Mesenchymal stem cell (in vitro differentiated cells and primary cell): Measurements from ENCODE around the gene PBX1.

Experiments
- DNase-seq: peaks from one replicate; pipeline ENCODE4 v3.0.0-alpha.2; 2013
- H2AFZ ChIP-seq: one replicate; pipeline ENCODE4 v1.6.1; 2013; ENCODE audit warnings: low read depth, mild to moderate bottlenecking, control low read depth, inconsistent platforms, low read length, moderate library complexity
- H2AK5ac ChIP-seq: 2 replicates; pipeline ENCODE4 v1.6.1; 2013; ENCODE audit warnings: low read length, moderate library complexity, mild to moderate bottlenecking, inconsistent platforms; ENCODE audit not compliant: severe bottlenecking
- H2BK120ac ChIP-seq: one replicate; pipeline ENCODE4 v1.6.1; 2013; ENCODE audit warnings: low read depth, mild to moderate bottlenecking, inconsistent platforms, low read length, moderate library complexity
- H2BK12ac ChIP-seq, 2 experiments: one replicate each; pipeline ENCODE4 v1.6.1; 2013; ENCODE audit warnings: inconsistent platforms in 2 of 2, low read length in 2 of 2, mild to moderate bottlenecking in 2 of 2, moderate library complexity in 2 of 2, control low read depth in 1 of 2
- H2BK15ac ChIP-seq: one replicate; pipeline ENCODE4 v1.6.1; 2013; ENCODE audit warnings: mild to moderate bottlenecking, low read depth, inconsistent platforms; ENCODE audit not compliant: poor library complexity, severe bottlenecking
- H2BK5ac ChIP-seq: 2 replicates; pipeline ENCODE4 v1.6.1; 2013; ENCODE audit warnings: low read depth, mild to moderate bottlenecking, low read length, control low read depth, inconsistent platforms; ENCODE audit not compliant: poor library complexity, severe bottlenecking
- H3K14ac ChIP-seq, 2 experiments: one replicate each; pipeline ENCODE4 v1.6.1; 2013; ENCODE audit warnings: inconsistent platforms in 2 of 2, low read length in 2 of 2, control low read depth in 1 of 2, mild to moderate bottlenecking in 1 of 2, moderate library complexity in 1 of 2
- H3K18ac ChIP-seq, 2 experiments: one replicate each; pipeline ENCODE4 v1.6.1; 2013; ENCODE audit warnings: inconsistent platforms in 2 of 2, low read length in 2 of 2, control low read depth in 1 of 2, low read depth in 1 of 2, mild to moderate bottlenecking in 1 of 2
- H3K23ac ChIP-seq, 2 experiments: one replicate each; pipeline ENCODE4 v1.6.1; 2013; ENCODE audit warnings: inconsistent platforms in 2 of 2, low read length in 2 of 2, mild to moderate bottlenecking in 2 of 2, moderate library complexity in 2 of 2, control low read depth in 1 of 2
- H3K27ac ChIP-seq: 2 replicates; pipeline ENCODE4 v1.5.1; 2013; ENCODE audit warnings: mild to moderate bottlenecking, moderate library complexity, low read length, control low read depth, inconsistent platforms; ENCODE audit not compliant: poor library complexity, severe bottlenecking
- H3K27me3 ChIP-seq, 2 experiments: 2 replicates each; pipeline versions ENCODE4 v1.6.1 to v1.7.0; 2013; ENCODE audit warnings: low read length in 2 of 2, mild to moderate bottlenecking in 2 of 2, moderate library complexity in 2 of 2, control low read depth in 1 of 2, inconsistent platforms in 1 of 2; ENCODE audit not compliant: control insufficient read depth in 1 of 2, insufficient read depth in 1 of 2
- H3K36me3 ChIP-seq, 2 experiments: 2 replicates each; pipeline versions ENCODE4 v1.6.1 to v1.7.0; 2013; ENCODE audit warnings: low read length in 2 of 2, control low read depth in 1 of 2, inconsistent platforms in 1 of 2, low read depth in 1 of 2, mild to moderate bottlenecking in 1 of 2; ENCODE audit not compliant: insufficient read depth in 2 of 2, control insufficient read depth in 1 of 2
- H3K4ac ChIP-seq, 2 experiments: one replicate each; pipeline ENCODE4 v1.6.1; 2013; ENCODE audit warnings: inconsistent platforms in 2 of 2, low read length in 2 of 2, mild to moderate bottlenecking in 2 of 2, moderate library complexity in 2 of 2, control low read depth in 1 of 2, low read depth in 1 of 2
- H3K4me1 ChIP-seq: 2 replicates; pipeline ENCODE4 v1.6.1; 2013; ENCODE audit warnings: low read depth, low read length, control low read depth; ENCODE audit not compliant: control insufficient read depth, insufficient read depth
- H3K4me2 ChIP-seq: 2 replicates; pipeline ENCODE4 v1.6.1; 2013; ENCODE audit warnings: low read length, mild to moderate bottlenecking, inconsistent platforms; ENCODE audit not compliant: poor library complexity, severe bottlenecking
- H3K4me3 ChIP-seq, 2 experiments: 2 replicates each; pipeline versions ENCODE4 v1.5.1 to v1.7.0; 2013; ENCODE audit warnings: low read length in 2 of 2, mild to moderate bottlenecking in 2 of 2, control low read depth in 1 of 2, low read depth in 1 of 2; ENCODE audit not compliant: insufficient read depth in 1 of 2
- H3K79me1 ChIP-seq: replicated peaks from 2 replicates; pipeline ENCODE4 v1.6.1; 2013; ENCODE audit warnings: mild to moderate bottlenecking, control low read depth, low read length, inconsistent platforms; ENCODE audit not compliant: poor library complexity, severe bottlenecking
- H3K9ac ChIP-seq: 2 replicates; pipeline ENCODE4 v1.7.0; 2013; ENCODE audit warnings: mild to moderate bottlenecking, low read length, moderate library complexity
- H3K9me3 ChIP-seq: 2 replicates; pipeline ENCODE4 v1.7.0; 2013; ENCODE audit warnings: mild to moderate bottlenecking, low read length; ENCODE audit not compliant: control insufficient read depth
- H4K8ac ChIP-seq: one replicate; pipeline ENCODE4 v1.6.1; 2013; ENCODE audit warnings: inconsistent platforms, mild to moderate bottlenecking, low read length, moderate library complexity
- H4K91ac ChIP-seq: one replicate; pipeline ENCODE4 v1.6.1; 2013; ENCODE audit warnings: mild to moderate bottlenecking, low read length, inconsistent platforms
- WGBS: methylation state at CpG from one replicate; pipeline ENCODE4 v1.1.7; 2013; ENCODE audit warnings: mixed read lengths; 5-methylcytosine and 5-hydroxymethylcytosine counted together

PBX1 gene

DNA sequence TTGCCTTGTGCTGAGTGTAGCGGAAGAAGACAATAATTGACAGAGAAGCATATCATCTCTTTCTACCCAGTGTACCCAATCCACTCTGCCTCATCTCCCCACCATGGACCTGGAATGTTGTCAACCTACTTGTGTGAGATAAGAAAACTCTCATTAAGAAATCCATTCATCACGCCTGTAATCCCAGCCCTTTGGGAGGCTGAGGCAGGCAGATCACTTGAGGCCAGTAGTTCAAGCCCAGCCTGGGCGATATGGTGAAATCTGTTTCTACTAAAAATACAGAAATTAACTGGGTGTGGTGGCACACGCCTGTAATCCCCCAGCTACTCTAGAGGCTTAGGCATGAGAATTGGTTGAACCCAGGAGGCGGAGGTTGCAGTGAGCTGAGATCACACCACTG lies 209.6 kb downstream of the PBX1 start:
- no peak for DNase-seq
- Histone ChIP-seq H2AK5ac (peak overlapping the region; percentile 93), H2BK15ac (no peak overlapping the region), H3K27ac (peak overlapping the region; percentile 94), H2AFZ (no peak overlapping the region), H3K4me1 (peaks cover 16% of the 10 kb centered on the region), H2BK120ac (peak overlapping the region; percentile 65), H4K91ac (peak overlapping the region; percentile 9), H2BK5ac (no peak overlapping the region), H3K36me3 (no peaks in the 10 kb centered on the region), H3K79me1 (peaks cover 7% of the 10 kb centered on the region), H3K4me3 (no peak overlapping the region), H3K18ac (peak overlapping the region in 1 of 2 experiments; percentile 93), H3K9ac (peak overlapping the region; percentile 80), H4K8ac (no peak overlapping the region), H2BK12ac (peak overlapping the region; percentile 77 to 90), H3K27me3 (no peaks in the 10 kb centered on the region), H3K4me2 (no peak overlapping the region), H3K14ac (no peak overlapping the region), H3K4ac (peak overlapping the region; percentile 24 to 40), H3K9me3 (no peaks in the 10 kb centered on the region), H3K23ac (no peak overlapping the region)
- WGBS, result 99% methylated on average over 5 of the region's 5 CpGs

DNA sequence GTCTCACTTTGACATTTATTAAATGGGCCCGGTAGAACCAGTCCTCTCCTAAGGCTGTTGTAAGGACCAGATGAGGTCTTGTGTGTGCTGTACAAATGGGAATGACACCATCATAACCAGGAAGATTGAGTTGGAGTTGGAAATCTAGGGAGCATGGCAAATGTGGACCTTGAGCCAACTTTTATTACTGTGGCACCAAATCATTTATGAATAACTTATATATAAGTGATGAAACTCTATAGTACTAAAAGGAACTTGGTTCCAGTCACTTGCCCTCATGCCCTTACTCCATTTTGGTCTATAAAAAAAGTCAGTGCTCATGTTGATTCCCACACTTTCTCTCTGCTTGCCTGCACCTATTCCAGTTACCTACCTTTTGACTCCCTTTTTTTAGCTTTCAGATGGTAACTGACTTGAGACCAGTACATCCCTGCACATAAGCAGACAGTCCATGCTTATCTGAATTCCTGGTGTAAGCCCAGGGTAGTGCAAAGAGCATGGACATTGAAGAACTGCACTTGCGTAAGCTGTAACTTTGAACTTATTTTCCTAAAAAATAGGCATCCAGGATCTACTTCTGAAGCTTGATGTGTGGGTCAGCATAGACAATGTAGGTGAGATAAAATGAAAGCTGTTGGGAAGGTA lies 210.6 kb downstream of the PBX1 start:
- H3K4me2 ChIP-seq, result no peak overlapping the region
- no peak overlapping the region for H3K27ac ChIP-seq
- no peak overlapping the region for H4K8ac ChIP-seq
- peak overlapping the region in 1 of 2 experiments; percentile 49 for H3K4ac ChIP-seq
- no peak overlapping the region for H3K4me3 ChIP-seq
- H3K9me3 ChIP-seq, result no peaks in the 10 kb centered on the region
- no peak overlapping the region for H4K91ac ChIP-seq
- H3K36me3 ChIP-seq, result no peaks in the 10 kb centered on the region
- peak overlapping the region in 1 of 2 experiments; percentile 32 for H3K14ac ChIP-seq
- peaks cover 16% of the 10 kb centered on the region for H3K4me1 ChIP-seq
- peak overlapping the region; percentile 59 to 63 for H2BK12ac ChIP-seq
- no peak for DNase-seq
- 97% methylated on average over 2 of the region's 2 CpGs for WGBS
- no peak overlapping the region for H2AFZ ChIP-seq
- H3K23ac ChIP-seq, result no peak overlapping the region
- H2BK15ac ChIP-seq, result no peak overlapping the region
- peak overlapping the region; percentile 98 for H2AK5ac ChIP-seq
- no peak overlapping the region for H2BK120ac ChIP-seq
- peaks cover 7% of the 10 kb centered on the region for H3K79me1 ChIP-seq
- peak overlapping the region; percentile 80 for H3K9ac ChIP-seq
- H3K18ac ChIP-seq, result no peak overlapping the region
- H3K27me3 ChIP-seq, result no peaks in the 10 kb centered on the region
- H2BK5ac ChIP-seq, result no peak overlapping the region

DNA sequence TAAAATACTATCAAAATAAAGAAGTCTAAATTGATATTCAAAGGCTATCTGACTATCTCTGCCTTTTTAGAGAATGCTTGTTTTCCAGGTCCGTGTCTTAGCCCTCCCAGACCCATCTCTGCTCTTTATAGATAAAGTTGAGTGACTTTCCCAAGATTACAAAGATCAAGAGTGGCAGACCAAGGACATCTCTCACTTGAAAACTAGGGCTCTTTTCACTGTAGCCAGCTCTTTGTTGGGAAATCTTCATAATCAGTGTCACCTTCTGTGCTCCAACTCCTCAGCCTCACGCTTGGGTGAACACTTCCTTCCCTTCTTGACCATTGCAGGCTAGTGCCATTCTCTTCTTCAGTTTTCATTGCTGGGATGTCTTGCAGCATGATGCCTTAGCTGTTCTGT lies 211.1 kb downstream of the PBX1 start:
- H3K4me3 ChIP-seq, result no peak overlapping the region

DNA sequence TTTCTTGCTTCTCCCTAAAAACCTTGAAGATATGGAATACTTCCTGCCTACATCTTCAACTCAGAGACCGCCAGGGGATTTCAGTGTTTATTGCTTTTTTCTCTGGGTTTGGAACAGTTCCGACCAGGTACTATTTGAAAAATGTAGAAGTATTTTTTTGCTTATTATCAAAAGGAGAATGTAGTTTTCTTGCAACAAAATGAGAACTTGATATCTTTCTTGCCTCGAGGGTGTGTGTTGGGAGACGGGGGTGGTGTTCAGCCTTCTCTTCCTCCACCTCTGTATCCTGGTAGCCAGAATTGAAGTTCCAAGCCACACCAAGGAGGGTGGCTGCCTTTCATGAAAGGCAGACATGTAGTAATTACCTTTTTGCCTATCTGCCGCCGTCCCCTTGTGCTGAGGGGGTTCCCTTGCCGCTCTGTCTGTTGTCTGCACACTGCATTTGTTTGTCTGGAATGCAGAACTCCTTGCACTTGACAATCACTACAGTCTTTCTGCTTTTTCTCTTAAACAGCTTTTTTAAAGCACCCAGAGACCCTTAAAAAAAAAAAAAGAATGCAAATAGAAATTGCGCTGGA lies 212.1 kb downstream of the PBX1 start:
- H3K79me1 ChIP-seq, result peaks cover 7% of the 10 kb centered on the region
- peak overlapping the region in 1 of 2 experiments; percentile 71 for H3K14ac ChIP-seq
- no peaks in the 10 kb centered on the region for H3K36me3 ChIP-seq
- H3K4me3 ChIP-seq, result peak overlapping the region in 1 of 2 experiments; percentile 41
- no peak overlapping the region for H2BK15ac ChIP-seq
- peak overlapping the region; percentile 77 for H3K9ac ChIP-seq
- H3K9me3 ChIP-seq, result no peaks in the 10 kb centered on the region
- H4K8ac ChIP-seq, result peak overlapping the region; percentile 33
- no peak overlapping the region for H2AFZ ChIP-seq
- no peaks in the 10 kb centered on the region for H3K27me3 ChIP-seq
- H3K27ac ChIP-seq, result peak overlapping the region; percentile 92
- H3K4me1 ChIP-seq, result peaks cover 20% of the 10 kb centered on the region
- H3K23ac ChIP-seq, result no peak overlapping the region
- no peak overlapping the region for H3K4me2 ChIP-seq
- 40% methylated on average over 7 of the region's 8 CpGs for WGBS
- H4K91ac ChIP-seq, result peak overlapping the region; percentile 60
- H2AK5ac ChIP-seq, result peak overlapping the region; percentile 98
- H3K4ac ChIP-seq, result peak overlapping the region; percentile 7 to 95
- H2BK5ac ChIP-seq, result peak overlapping the region; percentile 5
- peak overlapping the region; percentile 2 to 96 for H2BK12ac ChIP-seq
- peak overlapping the region; percentile 56 for H2BK120ac ChIP-seq
- H3K18ac ChIP-seq, result peak overlapping the region; percentile 14 to 94
- no peak for DNase-seq

More for the DNA sequence above, 211.1 kb downstream of the PBX1 start:
- H3K4me1 ChIP-seq, result peaks cover 19% of the 10 kb centered on the region
- H3K4me2 ChIP-seq, result no peak overlapping the region
- H2BK120ac ChIP-seq, result no peak overlapping the region
- H4K8ac ChIP-seq, result peak overlapping the region; percentile 39
- H3K14ac ChIP-seq, result no peak overlapping the region
- DNase-seq, result no peak
- no peak overlapping the region for H3K9ac ChIP-seq
- 90% methylated on average over 2 of the region's 2 CpGs for WGBS
- H2BK5ac ChIP-seq, result no peak overlapping the region
- H3K79me1 ChIP-seq, result peaks cover 7% of the 10 kb centered on the region
- no peak overlapping the region for H3K27ac ChIP-seq
- peak overlapping the region in 1 of 2 experiments; percentile 63 for H3K18ac ChIP-seq
- no peak overlapping the region for H2AFZ ChIP-seq
- no peak overlapping the region for H4K91ac ChIP-seq
- H3K27me3 ChIP-seq, result no peaks in the 10 kb centered on the region
- H3K4ac ChIP-seq, result peak overlapping the region; percentile 67 to 85
- peak overlapping the region; percentile 81 to 96 for H2BK12ac ChIP-seq
- no peaks in the 10 kb centered on the region for H3K9me3 ChIP-seq
- H2BK15ac ChIP-seq, result no peak overlapping the region
- H3K23ac ChIP-seq, result no peak overlapping the region
- peak overlapping the region; percentile 98 for H2AK5ac ChIP-seq
- no peaks in the 10 kb centered on the region for H3K36me3 ChIP-seq
